HFF-Myc (cell line): ENCODE measurements around the gene CISH.

Source experiments
- DNase-seq: peaks from one replicate; pipeline ENCODE4 v3.0.0-alpha.2; 2011; ENCODE audit warnings: low read depth; ENCODE audit errors: extremely low read depth
- H3K4me3 ChIP-seq: replicated peaks from 2 replicates; pipeline ENCODE4 v1.5.1; 2011; ENCODE audit warnings: low read depth, mild to moderate bottlenecking, control low read depth, low read length
- CTCF ChIP-seq: IDR thresholded peaks from 2 replicates; pipeline ENCODE4 v1.5.1; 2012; ENCODE audit warnings: mild to moderate bottlenecking, low read depth, low read length, control low read depth; ENCODE audit errors: missing control alignments

Gene CISH

GRCh38 chr3:50616003-50616769 lies 4.6 kb upstream of the CISH start:
- TF ChIP-seq CTCF, result peak; percentile 100
- DNase-seq, result no peak
- peak overlapping the region; percentile 85 for H3K4me3 ChIP-seq

DNA sequence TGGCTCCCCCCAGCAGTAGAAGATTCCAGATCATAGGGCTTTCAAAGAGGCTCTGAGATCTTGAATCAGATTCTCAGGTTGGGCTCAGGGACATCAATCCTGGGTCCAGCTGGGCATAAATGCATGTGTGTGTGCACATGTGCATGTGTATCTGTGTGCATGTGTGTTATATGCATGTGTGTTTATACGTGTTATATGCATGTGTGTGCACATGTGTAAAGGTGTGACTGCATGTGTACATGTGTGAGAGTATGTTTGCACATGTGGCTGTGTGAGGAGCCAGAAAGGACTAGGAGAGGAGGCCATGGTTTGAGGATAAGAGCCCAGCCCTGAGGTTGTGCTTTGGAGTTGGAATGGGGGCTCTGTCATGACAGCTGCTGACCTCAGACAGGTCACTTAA lies 3.6 kb upstream of the CISH start:
- no peak overlapping the region for H3K4me3 ChIP-seq
- DNase-seq, result no peak
- TF ChIP-seq CTCF, result no peak

DNA sequence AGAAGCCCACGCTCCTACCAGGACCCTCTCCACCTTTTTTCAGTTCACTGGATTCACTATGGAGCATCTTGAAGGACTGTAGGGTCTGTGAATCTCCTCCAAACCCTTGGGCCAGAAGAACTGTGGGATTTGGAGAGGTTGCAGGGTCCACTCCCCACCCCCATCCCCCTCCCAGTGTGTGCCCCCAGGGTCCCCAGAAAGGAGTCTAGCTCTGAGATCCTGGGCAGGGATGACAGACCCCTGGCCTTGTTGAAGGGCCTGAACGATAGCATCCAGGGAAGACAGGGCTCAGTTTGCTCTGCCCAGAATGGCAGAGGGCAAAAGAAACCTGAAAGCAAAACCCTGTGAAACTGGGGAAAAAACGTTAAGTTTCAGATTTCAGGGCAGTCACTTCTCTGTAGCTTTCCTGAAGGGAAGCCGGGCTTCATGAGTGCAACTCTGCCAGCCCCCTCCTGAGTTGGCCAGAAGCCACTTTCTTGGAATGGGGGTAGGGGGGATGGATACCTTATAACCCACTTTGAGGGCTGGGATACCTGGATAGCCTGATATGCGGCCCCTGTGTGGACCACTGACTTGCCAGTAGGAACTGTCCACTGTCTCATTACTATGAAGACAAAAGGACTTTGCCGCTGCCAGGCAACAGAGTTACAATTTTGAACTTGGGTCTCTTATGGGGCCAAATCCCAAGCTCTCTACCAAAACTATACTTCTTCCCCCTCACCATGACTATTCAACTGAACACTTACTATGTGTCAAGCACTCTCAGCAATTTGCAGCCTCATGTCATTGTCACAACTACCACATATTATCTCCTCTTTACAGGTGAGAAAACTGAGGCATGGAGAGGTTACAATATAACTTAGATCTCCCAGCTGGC lies 1.6 kb upstream of the CISH start:
- no peak overlapping the region for H3K4me3 ChIP-seq

GRCh38 chr3:50612234-50612882 lies 784 bp upstream of the CISH start:
- DNase-seq, result no peak
- H3K4me3 ChIP-seq, result peak overlapping the region; percentile 67
- TF ChIP-seq CTCF, result no peak

More for the DNA sequence above, 1.6 kb upstream of the CISH start:
- no peak for DNase-seq
- no peak for TF ChIP-seq CTCF

- TF ChIP-seq CTCF, result no peak
- DNase-seq, result no peak
- H3K4me3 ChIP-seq, result peak overlapping the region; percentile 67
These were observed 546 bp downstream of the CISH start for GRCh38 chr3:50610992-50611463.

GRCh38 chr3:50610181-50610971 lies 1.2 kb downstream of the CISH start:
- TF ChIP-seq CTCF, result no peak
- H3K4me3 ChIP-seq, result peak overlapping the region; percentile 67
- DNase-seq, result no peak
